Thyroid gland (tissue), 4 donors: ENCODE data around the gene ADGRG1.

Experiments used
- POLR2A ChIP-seq, 2 donors: fragments of 450-650 bp; IDR thresholded peaks; one replicate each; pipeline ENCODE4 v1.6.1; 2017; ENCODE audit warnings: antibody characterized with exemption in 2 of 2, mild to moderate bottlenecking in 2 of 2, moderate library complexity in 1 of 2
- TF ChIP-seq, protein P1 (sequence below), 6 experiments: fragments of 200-600 bp in 3 of 6; fragments of 450-650 bp in 3 of 6; sonication (generic) in 3 of 6; IDR thresholded peaks; one replicate each; pipeline ENCODE4 v1.5.1; 2016 to 2019; ENCODE audit warnings: antibody characterized with exemption in 6 of 6, mild to moderate bottlenecking in 2 of 6, inconsistent platforms in 1 of 6, moderate library complexity in 1 of 6

- TF ChIP-seq, protein P1, sequence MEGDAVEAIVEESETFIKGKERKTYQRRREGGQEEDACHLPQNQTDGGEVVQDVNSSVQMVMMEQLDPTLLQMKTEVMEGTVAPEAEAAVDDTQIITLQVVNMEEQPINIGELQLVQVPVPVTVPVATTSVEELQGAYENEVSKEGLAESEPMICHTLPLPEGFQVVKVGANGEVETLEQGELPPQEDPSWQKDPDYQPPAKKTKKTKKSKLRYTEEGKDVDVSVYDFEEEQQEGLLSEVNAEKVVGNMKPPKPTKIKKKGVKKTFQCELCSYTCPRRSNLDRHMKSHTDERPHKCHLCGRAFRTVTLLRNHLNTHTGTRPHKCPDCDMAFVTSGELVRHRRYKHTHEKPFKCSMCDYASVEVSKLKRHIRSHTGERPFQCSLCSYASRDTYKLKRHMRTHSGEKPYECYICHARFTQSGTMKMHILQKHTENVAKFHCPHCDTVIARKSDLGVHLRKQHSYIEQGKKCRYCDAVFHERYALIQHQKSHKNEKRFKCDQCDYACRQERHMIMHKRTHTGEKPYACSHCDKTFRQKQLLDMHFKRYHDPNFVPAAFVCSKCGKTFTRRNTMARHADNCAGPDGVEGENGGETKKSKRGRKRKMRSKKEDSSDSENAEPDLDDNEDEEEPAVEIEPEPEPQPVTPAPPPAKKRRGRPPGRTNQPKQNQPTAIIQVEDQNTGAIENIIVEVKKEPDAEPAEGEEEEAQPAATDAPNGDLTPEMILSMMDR (IDR thresholded peaks at IDR 0.05) = no peak
- TF ChIP-seq POLR2A (IDR thresholded peaks at IDR 0.05) = no peak
Observed at GRCh38 chr16:57694231-57694724, 65.8 kb downstream of the ADGRG1 start.
